NCI-H526 (cell line): Measurements from ENCODE around the gene VSTM5.
"Not testable (repeated sequence)": the region's sequence is repeated elsewhere in the genome, so short reads cannot be mapped to it uniquely, and the experiment has no call there.

Source experiments
- DNase-seq, 2 experiments: peaks; one replicate each; lab custom pipeline; 2025; lab: John Stamatoyannopoulos, UW

Gene VSTM5

DNA sequence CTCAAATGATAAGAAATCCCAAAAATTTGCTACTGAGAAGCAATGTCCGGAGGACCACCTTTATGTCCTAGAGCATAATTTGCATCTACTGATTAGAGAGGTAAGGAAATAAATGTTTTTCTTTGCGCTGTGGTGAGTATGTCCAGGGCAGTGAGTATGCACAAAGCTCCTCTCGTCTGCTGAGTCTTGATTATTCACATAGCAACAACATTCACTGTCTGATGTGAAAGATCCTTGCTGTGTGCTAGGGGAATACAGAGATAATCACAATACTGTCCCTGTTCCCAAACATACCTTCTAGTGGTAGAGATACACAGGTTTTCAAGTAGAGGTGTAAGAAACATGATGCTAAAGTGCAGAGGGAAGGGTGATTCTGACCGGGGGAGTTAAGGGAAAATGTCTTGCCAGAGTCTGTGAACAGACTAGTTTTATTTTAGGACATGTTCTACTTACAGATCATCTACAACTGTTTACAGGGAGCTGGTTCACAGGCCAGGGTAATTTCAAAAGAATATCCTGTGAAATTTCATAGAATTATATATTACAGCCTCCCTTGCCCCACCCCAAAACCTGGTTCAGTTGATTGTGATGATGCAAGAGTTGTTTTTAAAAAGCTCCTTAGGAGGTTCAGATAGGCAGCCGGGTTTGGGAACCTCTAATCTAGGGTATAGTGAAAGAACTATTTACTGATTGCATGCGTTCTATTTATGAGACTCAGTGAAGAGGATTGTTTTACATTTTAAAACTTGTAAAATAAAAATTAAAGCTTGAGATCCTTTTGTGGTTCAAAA is 53.8 kb downstream of the VSTM5 start:
- DNase-seq: no peak

DNA sequence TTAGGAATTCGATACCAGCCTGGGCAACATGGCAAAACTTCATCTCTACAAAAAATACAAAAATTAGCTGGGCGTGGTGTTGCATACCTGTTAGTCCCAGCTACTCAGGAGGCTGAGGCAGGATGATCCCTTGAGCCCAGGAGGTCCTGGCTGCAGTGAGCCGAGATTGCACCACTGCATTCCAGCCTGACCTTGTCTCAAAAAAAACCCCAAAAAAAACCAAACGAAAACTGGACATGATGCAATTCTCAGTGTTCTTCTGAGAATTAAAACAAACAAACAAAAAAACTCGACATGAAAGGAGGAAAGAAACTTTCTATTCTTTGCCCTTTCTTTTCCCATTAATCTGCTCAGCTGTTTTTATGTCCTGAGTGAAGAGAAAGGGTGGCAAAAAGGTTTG is 58.9 kb downstream of the VSTM5 start:
- DNase-seq: no peak

DNA sequence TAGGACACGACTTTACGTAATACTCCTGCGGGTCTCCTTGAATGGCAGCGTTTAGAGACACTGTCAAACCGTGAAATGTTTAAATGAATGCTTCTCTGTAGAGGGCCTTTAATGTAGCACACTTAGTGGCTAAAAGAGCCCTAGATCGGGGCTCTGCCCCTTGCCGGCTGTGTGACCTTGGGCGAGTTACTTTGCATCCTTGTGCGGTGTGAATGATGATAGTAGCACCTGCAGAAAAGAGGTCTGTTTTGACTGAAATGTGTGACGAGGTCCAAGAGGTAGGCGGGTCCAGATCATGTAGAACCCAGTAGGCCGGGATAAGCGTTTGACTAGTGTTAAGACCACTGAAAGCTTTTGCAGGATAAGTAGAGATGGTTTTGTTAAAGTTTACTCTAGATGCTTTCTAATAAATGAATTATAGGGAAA is 65.5 kb downstream of the VSTM5 start:
- peak in 1 of 2 experiments; percentile 78 for DNase-seq

DNA sequence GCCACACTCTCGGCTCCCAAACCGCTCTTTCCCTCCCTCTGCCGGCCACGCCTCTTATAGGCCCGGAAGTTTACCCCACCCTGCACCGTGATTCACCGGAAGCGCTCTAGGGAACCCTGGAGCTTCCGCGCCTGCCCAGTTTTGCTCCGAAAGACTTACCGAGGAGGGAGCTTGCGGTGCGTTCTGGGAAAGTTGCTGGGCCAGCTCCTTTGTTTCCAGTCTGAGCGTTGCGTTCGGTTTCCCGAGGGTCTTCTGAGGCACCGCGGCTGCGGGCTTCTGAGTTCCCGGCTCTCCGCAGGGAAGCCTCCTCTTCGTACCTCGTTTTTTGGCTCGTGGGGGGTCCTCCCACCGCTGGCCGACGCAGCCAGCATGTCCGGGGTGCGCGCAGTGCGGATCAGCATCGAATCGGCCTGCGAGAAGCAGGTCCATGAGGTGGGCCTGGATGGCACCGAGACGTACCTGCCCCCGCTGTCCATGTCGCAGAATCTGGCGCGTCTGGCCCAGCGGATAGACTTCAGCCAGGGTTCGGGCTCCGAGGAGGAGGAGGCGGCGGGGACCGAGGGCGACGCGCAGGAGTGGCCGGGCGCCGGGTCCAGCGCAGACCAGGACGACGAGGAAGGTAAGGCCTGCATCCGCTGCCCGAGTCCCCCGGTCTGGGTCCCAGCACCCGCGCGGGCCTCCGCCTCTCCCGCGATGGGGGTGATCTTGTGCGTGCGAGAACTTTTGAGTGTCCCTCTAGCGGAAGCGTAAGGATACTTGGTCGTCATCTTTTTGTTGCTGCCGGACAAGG is 66.1 kb downstream of the VSTM5 start, which contains the start of gene MED17:
MED17 (plus strand) TSS at position 138 of the 790 bp plus-strand sequence; CDS start at position 370, 232 bp downstream.
- DNase-seq: peak; percentile 98 to 99

DNA sequence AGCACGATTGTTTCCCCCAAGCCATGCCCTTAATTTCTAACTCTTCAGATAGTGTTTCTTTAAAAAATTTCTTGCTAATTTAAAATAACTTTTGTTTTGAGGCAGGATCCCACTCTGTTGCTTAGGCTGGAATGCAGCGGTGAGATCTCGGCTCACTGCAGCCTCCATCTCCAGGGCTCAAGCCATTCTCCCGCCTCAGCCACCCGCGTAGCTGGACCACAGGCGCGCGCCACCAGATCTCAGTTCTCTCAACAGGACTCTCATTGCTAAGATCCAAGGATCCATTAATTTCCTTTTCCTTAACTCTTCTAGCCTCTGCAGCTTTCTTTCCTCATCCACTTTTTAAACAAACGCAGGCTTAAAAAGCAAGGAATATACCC is 66.7 kb downstream of the VSTM5 start:
- no peak for DNase-seq

DNA sequence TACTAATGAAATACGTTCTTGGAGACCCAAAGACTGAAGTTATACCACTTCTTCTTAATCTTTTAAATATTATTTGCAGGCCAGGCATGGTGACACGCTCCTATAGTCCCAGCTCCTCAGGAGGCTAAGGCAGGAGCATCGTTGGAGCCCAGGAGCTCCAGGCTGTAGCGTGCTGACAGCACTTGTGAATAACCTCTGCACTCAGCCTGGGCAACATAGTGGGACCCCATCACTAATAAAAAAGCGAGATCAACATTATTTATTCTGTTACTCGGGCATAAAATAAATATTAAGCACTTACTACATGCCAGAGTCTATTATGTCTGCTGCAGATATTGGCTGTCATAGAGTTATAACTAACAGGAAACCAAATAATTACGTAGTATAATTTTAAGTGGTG is 67.1 kb downstream of the VSTM5 start:
- peak in 1 of 2 experiments; percentile 11 for DNase-seq

DNA sequence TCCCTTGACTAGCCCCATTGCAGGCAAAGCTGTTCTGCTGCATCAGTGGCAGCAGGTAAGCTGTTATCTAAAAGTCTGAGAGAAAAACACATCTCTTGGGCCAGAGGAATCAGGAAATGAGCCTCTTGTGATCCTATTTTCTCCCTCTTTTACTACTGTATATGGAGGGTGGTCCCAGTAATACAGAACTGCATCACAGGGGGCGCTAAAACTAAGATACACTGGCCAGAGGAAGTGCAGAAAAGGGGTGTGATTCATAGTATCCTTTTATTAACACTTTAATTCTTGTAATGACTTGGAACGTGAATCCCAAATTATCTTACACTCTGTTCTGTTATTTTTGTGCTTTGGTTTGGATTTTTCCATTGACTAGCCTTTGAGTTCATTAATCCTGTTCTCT is 75.1 kb downstream of the VSTM5 start:
- peak in 1 of 2 experiments; percentile 32 for DNase-seq

DNA sequence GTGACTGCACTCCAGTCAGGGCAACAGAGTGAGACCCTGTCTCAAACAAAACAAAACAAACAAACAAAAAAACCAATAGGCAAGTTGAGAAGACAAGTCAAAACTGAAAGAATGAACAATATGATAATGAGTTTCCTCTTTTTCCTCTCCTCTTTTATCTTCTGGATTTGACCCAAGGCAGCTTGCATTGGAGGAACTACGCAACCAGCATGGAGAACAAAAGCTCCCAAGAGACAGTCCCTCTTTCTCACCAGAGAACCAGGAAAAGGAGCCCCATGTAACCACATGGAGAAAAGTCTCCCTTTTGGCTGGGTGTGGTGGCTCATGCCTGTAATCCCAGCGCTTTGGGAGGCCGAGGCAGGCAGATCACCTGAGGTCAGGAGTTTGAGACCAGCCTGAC is 75.9 kb downstream of the VSTM5 start:
- not testable (repeated sequence) for DNase-seq

DNA sequence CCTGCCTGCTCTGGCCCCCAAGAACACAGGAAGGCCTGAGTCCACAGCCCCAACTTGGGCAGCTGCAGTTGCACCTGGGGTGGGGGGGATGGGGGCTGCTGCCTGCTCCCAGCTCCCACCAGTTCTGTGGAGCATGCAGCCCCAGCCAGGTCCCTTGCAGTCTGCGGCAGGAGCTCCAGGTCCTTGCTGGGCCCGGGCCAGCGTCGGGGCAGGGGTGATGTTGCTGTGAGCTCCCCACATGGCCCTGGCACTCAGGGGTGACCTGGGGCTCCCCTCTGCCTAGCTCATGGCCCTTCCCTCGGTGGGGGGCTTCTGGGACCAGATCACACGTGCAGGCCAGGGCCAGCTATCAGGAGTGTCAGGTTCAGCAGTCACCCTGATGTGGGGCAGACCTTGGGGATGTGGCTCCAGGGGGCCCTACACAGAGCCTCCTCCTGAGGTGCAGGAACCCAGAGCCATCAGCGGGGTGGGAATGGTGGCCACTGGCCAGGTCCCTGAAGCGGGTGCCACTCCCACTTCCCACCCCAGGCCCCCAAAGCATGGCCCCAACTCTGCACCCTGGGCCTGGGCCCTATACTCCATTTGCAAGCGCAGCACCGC is 76.7 kb downstream of the VSTM5 start:
- DNase-seq: no peak

DNA sequence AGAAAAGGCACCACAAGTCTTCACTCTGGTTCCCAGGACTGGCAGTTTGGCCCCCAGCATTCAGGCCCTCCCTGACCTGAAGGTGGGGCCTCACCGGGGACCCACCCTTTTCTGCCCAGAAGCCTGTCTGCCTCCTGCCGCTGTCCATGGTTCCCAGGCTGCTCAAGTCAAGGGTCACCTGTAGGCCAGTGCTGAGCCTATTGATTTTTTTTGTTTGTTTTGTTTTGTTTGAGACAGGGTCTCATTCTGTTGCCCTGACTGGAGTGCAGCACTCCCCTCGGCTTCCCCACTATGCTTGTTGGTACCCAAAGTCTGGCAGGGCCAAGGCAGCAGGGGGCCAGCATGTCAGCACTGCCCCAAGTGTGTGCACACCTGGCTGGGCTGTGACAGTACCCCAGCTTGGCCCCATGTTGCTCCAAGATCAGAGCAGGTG is 77.4 kb downstream of the VSTM5 start:
- no peak for DNase-seq

DNA sequence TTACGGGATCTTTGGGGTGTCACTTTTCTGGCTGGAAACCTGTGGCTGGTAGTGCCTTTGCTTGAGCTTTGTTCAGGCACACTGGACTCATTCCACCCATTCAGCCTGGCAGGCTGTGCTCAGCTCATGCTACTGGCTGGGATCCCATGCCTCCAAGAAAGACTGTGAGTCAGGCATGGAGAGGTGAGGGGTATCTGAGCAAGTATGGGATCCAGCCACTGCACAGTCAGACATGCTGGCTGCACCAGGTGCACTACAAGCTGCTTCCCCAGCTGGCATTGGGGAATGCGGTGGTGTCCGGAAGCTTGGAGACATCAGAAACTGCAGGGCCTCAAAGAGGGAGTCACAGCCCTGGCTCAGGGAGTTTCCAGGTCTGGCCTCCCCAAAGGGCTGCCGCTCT is 78.3 kb downstream of the VSTM5 start:
- DNase-seq: no peak

DNA sequence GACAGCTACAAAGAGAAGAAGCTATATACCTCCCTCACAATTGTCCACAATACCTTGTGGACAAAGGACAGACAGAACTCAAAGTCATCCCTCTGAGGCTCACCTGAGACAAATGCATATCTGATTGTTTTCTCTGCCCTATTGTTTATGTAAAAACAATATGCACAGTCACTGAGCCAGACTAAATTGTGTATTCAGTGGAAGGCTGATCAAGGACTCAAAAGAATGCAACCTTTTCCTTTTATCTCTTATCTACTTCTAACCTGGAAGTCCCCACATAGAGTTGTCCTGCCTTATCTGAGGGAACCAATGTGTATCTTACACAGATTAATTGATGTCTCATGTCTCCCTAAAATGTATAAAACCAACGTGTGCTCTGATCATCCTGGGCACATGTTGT is 80.3 kb downstream of the VSTM5 start:
- no peak for DNase-seq
